A204.1 (cell line): ENCODE measurements around the gene RGS6.
"Not testable (repeated sequence)": the region's sequence is repeated elsewhere in the genome, so short reads cannot be mapped to it uniquely, and the experiment has no call there.

ENCODE experiments used
- FAIRE-seq: peaks from 2 replicates; lab custom pipeline; 2012; peaks lifted over from hg19 to GRCh38; lab: Jason Lieb, UNC

The RGS6 gene

GRCh38 chr14:72454388-72455160, 522.3 kb downstream of the RGS6 start:
- FAIRE-seq: no peak

DNA sequence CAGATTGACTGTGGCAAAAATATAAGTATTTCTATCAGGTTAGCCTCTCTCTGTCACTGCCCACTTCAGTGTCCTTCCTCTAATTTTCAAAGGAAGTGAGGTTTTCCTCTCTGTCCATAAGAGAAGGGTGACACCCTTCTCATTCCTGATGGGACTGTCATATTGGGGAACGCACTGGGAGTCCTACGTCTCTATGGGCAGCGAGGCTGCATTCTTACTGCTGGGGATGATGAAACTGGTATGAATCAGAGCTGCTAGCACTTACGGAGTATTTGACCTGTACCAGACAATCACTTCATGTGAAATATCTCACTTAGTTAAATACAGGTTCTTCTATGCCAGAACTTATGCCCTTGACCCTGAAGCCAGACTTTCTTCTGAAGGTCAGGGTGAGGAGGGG, 525.4 kb downstream of the RGS6 start:
- FAIRE-seq: no peak

DNA sequence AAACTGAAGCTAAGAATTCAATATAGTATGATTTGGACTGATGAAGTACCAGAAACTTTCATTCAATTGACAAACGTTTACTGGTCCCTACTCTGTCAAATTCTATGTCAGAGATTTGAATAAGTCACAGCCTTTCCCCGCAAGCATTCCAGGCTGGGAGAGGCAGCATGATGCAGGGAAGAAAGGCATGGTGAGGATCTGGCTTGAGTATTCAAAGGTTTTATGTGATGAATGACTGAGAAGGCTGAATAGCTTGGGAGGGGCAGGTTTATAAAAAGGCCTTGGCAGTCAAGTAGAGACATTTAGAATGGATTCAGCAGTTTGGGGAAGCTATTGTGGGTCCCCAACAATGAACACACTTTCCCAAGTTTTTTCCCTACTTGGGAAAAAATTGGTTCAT, 529.8 kb downstream of the RGS6 start:
- no peak for FAIRE-seq

- no peak for FAIRE-seq
Measured at GRCh38 chr14:72463291-72463866, 531.1 kb downstream of the RGS6 start.

DNA sequence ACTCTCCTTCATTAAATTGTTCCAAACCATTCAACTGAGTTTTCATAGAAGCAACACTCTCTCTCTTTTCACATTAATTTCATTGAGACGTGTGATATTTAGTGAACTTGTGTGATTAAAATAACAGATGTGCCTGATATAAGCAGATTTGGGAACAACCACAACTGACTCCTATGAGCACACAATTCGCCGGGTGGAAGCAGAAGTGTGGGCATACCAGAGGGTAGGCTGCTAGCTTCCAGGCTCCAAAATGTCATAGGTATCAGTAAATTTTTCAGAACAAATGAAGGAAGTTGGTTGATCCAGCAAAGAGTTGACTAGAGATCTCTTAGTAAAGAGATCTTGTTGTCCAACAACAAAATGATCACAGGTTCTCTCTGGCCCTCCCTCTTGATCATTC, 532.0 kb downstream of the RGS6 start:
- no peak for FAIRE-seq

DNA sequence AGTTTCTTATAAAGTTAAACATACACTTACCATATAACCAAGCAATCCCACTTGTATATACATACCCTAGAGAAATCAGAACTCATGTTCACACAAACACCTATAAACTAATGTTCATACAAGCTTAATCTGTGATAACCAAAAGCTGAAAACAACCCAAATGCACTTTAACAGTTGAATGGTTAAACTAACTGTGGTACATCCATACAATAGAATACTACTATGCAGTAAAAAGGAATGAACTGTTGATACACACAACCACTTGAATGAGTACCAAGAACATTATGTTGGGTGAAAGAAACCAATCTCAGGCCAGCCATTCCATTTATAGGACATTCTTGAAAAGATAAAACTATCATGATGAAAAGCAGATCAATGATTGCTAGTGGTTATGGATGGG, 534.1 kb downstream of the RGS6 start:
- FAIRE-seq: no peak

- FAIRE-seq: no peak
Measured at GRCh38 chr14:72471346-72471745, 539.1 kb downstream of the RGS6 start.

GRCh38 chr14:72472845-72473244, 540.6 kb downstream of the RGS6 start:
- FAIRE-seq: no peak

GRCh38 chr14:72476657-72477499, 544.6 kb downstream of the RGS6 start:
- FAIRE-seq: no peak

GRCh38 chr14:72477578-72477977, 545.3 kb downstream of the RGS6 start:
- not testable (repeated sequence) for FAIRE-seq

GRCh38 chr14:72478471-72478893, 546.3 kb downstream of the RGS6 start:
- no peak for FAIRE-seq

DNA sequence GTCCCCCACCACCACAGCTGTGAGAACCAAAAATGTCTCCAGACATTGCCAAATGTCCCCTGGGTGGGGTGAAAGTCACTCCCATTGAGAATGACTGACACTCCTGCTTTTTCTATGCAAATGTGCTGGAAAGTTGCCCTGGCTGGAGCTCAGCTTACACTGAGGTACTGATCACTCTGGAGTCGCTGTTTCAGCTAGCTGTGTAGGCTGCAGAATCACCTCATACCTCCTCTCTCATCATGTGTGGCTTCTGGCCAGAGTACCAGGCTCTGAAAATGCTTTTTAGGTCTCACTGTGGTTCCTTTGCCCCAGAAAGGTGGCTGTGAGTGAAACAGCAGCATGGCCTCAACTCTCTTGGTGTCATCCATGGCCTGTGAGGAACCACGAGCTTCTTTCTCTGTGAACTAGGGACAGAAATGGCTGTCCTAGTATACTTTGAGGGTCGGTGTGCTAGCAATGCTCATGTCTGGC, 547.3 kb downstream of the RGS6 start:
- no peak for FAIRE-seq

- FAIRE-seq: no peak
Measured at GRCh38 chr14:72480464-72481243, 548.4 kb downstream of the RGS6 start.

- no peak for FAIRE-seq
Measured at GRCh38 chr14:72483311-72483710, 551.1 kb downstream of the RGS6 start.

GRCh38 chr14:72485695-72486094, 553.5 kb downstream of the RGS6 start:
- no peak for FAIRE-seq

GRCh38 chr14:72488514-72488913, 556.3 kb downstream of the RGS6 start:
- FAIRE-seq: no peak

- FAIRE-seq: no peak
Measured at GRCh38 chr14:72492196-72492595, 560.0 kb downstream of the RGS6 start.

DNA sequence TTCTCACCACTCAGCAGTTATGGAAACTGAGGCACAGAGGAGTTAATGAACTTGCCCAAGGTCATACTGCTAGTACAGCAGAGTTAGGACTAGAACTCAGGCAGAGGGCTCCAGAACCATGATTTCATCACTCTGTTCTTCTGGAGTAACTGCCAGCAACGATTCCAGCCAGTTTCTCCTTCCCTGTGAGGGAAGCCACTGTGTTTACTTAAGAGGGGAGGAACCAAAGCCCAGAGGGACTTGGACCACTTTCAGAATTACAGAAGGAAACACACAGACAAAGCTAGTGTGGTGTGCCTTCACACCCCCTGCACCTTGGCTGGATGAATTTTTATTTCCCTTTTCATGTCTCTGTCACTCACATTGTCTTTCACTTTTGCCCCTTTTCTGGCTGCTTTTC, 563.4 kb downstream of the RGS6 start:
- FAIRE-seq: no peak

DNA sequence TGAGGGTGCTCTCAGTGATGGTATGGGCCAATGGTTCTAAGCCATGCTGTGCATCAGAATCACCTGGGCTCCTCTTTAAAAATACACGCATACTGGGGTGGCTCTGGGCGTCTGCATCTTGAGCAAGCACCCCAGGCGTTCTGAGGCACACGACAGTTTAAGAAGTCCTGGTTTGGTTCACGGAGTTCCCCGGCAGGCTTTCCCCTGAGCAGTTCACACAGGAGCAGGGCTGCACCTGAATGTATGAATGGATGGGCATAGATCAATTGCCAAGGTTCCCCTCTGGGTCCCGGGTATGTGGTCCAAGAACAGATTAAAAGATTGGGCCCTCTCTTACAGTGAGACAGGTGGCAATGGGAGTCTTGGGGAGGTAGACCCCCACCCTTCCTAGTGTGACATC, 566.4 kb downstream of the RGS6 start:
- FAIRE-seq: no peak

- no peak for FAIRE-seq
Measured at GRCh38 chr14:72499746-72500145, 567.5 kb downstream of the RGS6 start.

DNA sequence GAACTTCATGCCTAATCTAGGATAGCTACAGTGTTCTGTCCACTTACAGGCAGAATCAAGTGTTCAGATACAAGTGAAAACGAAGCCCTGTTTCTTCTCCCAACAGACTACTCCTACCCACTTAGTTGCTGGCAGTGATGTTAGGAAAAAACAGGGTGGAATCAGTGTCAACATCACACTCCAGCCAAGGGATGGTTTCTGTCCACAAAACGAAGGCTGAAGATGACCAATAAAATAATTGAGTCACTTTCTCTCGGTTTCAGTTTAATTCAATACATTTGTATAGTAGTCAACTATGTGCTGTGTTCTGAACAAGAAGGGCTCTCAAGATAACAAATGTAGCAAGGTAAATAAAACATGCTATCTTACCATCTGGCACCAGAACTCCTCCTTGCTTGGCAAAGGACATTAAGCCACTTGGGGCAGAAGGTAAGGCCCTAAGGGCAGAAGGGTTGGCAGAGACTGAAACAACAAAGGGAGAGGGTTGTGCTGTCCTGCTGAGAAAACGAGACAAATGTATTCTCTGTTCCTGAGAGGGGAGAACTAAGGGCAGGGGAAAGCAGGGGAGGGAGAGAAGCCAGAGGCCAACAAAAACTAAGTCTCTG, 568.1 kb downstream of the RGS6 start:
- no peak for FAIRE-seq

- no peak for FAIRE-seq
Measured at GRCh38 chr14:72501439-72501838, 569.2 kb downstream of the RGS6 start.
